GM19452 (cell line): ENCODE data around the gene CTBP2.

Experiments
- ATAC-seq: cut with Tn5 transposase; IDR thresholded peaks from one replicate; pipeline ENCODE4 v1.9.1; 2021; ENCODE audit not compliant: unreplicated experiment

CTBP2 gene

GRCh38 chr10:125026036-125026931 lies 134.1 kb downstream of the CTBP2 start:
- ATAC-seq: no peak

GRCh38 chr10:125025341-125025740 lies 135.0 kb downstream of the CTBP2 start:
- no peak for ATAC-seq

GRCh38 chr10:125024497-125025234 lies 135.7 kb downstream of the CTBP2 start:
- ATAC-seq: no peak

GRCh38 chr10:125023862-125024496 lies 136.4 kb downstream of the CTBP2 start:
- no peak for ATAC-seq

- ATAC-seq: no peak
These were observed 137.1 kb downstream of the CTBP2 start for GRCh38 chr10:125023255-125023654.

- no peak for ATAC-seq
These were observed 137.7 kb downstream of the CTBP2 start for GRCh38 chr10:125022671-125023070.

GRCh38 chr10:125021686-125022344 lies 138.5 kb downstream of the CTBP2 start:
- no peak for ATAC-seq

- ATAC-seq: no peak
These were observed 139.5 kb downstream of the CTBP2 start for GRCh38 chr10:125020871-125021270.

GRCh38 chr10:125020386-125020785 lies 140.0 kb downstream of the CTBP2 start:
- no peak for ATAC-seq

- ATAC-seq: no peak
These were observed 141.7 kb downstream of the CTBP2 start for GRCh38 chr10:125018576-125019143.

- no peak for ATAC-seq
These were observed 142.6 kb downstream of the CTBP2 start for GRCh38 chr10:125017547-125018298.

- ATAC-seq: no peak
These were observed 143.7 kb downstream of the CTBP2 start for GRCh38 chr10:125016611-125017202.

GRCh38 chr10:125016123-125016522 lies 144.2 kb downstream of the CTBP2 start:
- no peak for ATAC-seq

- no peak for ATAC-seq
These were observed 144.9 kb downstream of the CTBP2 start for GRCh38 chr10:125015356-125015944.

GRCh38 chr10:125014836-125015355 lies 145.5 kb downstream of the CTBP2 start:
- no peak for ATAC-seq

- no peak for ATAC-seq
These were observed 146.1 kb downstream of the CTBP2 start for GRCh38 chr10:125014086-125014830.

GRCh38 chr10:125013529-125013872 lies 146.9 kb downstream of the CTBP2 start:
- ATAC-seq: no peak

- ATAC-seq: no peak
These were observed 147.4 kb downstream of the CTBP2 start for GRCh38 chr10:125012851-125013528.
